HCT116 (cell line): ENCODE measurements around the gene RASL10A. TPM values are rescaled to one million over a fixed set of nuclear protein-coding genes. Genes with fewer than 3 reads are reported as not detected.

Source experiments
- ATAC-seq: fragments of 200-7000 bp; cut with Tn5 transposase; 2 replicates; pipeline ENCODE4 v1.9.1; 2020; ENCODE audit warnings: mild to moderate bottlenecking, moderate library complexity
- BruUV-seq: library from RNA; stranded (reverse); fragments of 400-500 nt; replicated peaks from 2 replicates; lab custom pipeline; 2021; lab: Mats Ljungman, UMichigan
- CTCF ChIA-PET: fragments of 300-600 bp; sonication (Branson Sonifier 250); formaldehyde crosslinking; loops from one replicate; lab custom pipeline; 2021; ENCODE audit warnings: antibody characterized with exemption; lab: Charles Lee
- POLR2A ChIA-PET: fragments of 300-600, 350-600 bp; sonication (Branson Sonifier 250); formaldehyde crosslinking; loops from one replicate; lab custom pipeline; 2021; ENCODE audit warnings: antibody characterized with exemption; lab: Charles Lee
- RAD21 ChIA-PET, 2 experiments: fragments of 300-600 bp; sonication (Branson Sonifier 250); formaldehyde crosslinking; loops; one replicate each; lab custom pipeline; 2023; ENCODE audit warnings: low total read pairs in 2 of 2; ENCODE audit not compliant: uncharacterized antibody in 2 of 2, unreplicated experiment in 2 of 2, low non-redundant PET in 1 of 2; lab: Charles Lee
- DNase-seq: peaks from one replicate; pipeline ENCODE4 v3.0.0-alpha.2; 2010; ENCODE audit warnings: low read depth, low spot score
- H2AFZ ChIP-seq: fragments of 200-600 bp; shearing (Covaris generic), sonication (generic); 2 replicates; pipeline ENCODE4 v1.6.1; 2017; ENCODE audit warnings: low read depth, mixed run types, mixed read lengths, antibody characterized with exemption, low read length; ENCODE audit not compliant: poor library complexity, severe bottlenecking
- H3K27ac ChIP-seq: 2 replicates; pipeline ENCODE4 v1.5.1; 2012; ENCODE audit warnings: low read depth, low read length
- H3K27me3 ChIP-seq: fragments of 200-600 bp; sonication (generic); 2 replicates; pipeline ENCODE4 v1.6.1; 2016; ENCODE audit warnings: mixed run types, low read length, mixed read lengths; ENCODE audit not compliant: insufficient read depth
- H3K36me3 ChIP-seq, 2 experiments: fragments of 200-500 bp in 1 of 2; fragments of 200-600 bp in 1 of 2; sonication (Bioruptor generic) in 1 of 2; sonication (generic) in 1 of 2; 2 replicates each; pipeline versions ENCODE4 v1.5.1 to v1.6.1; 2014 to 2016; ENCODE audit warnings: low read length in 2 of 2, inconsistent platforms in 1 of 2, mixed read lengths in 1 of 2, mixed run types in 1 of 2; ENCODE audit not compliant: insufficient read depth in 2 of 2, control insufficient read depth in 1 of 2
- H3K4me1 ChIP-seq, 2 experiments: fragments of 200-600 bp in 1 of 2; sonication (generic) in 1 of 2; 2 replicates each; pipeline versions ENCODE4 v1.5.1 to v1.6.1; 2012 to 2017; ENCODE audit warnings: low read length in 2 of 2, inconsistent platforms in 1 of 2, mild to moderate bottlenecking in 1 of 2, mixed read lengths in 1 of 2, mixed run types in 1 of 2, moderate library complexity in 1 of 2; ENCODE audit not compliant: insufficient read depth in 2 of 2, control insufficient read depth in 1 of 2
- H3K4me2 ChIP-seq: fragments of 200-600 bp; sonication (generic); 2 replicates; pipeline ENCODE4 v1.6.1; 2017; ENCODE audit warnings: mixed run types, low read length, mixed read lengths
- H3K4me3 ChIP-seq, 2 experiments: fragments of 200-600 bp in 1 of 2; sonication (generic) in 1 of 2; replicated peaks in 1 of 2; 2 replicates each; pipeline ENCODE4 v1.5.1; 2011 to 2016; ENCODE audit warnings: low read length in 2 of 2, control low read depth in 1 of 2, low read depth in 1 of 2, mild to moderate bottlenecking in 1 of 2, mixed read lengths in 1 of 2, mixed run types in 1 of 2
- H3K79me2 ChIP-seq: fragments of 200-600 bp; sonication (generic); 2 replicates; pipeline ENCODE4 v1.6.1; 2017; ENCODE audit warnings: mild to moderate bottlenecking, mixed run types, low read length, moderate library complexity, mixed read lengths; ENCODE audit not compliant: insufficient read depth
- H3K9ac ChIP-seq: fragments of 200-600 bp; sonication (generic); 2 replicates; pipeline ENCODE4 v1.6.1; 2016; ENCODE audit warnings: low read length, mixed read lengths
- H3K9me2 ChIP-seq: fragments of 200-600 bp; sonication (generic), shearing (Covaris generic); 2 replicates; pipeline ENCODE4 v1.6.1; 2017; ENCODE audit warnings: mixed run types, mild to moderate bottlenecking, moderate library complexity; ENCODE audit not compliant: insufficient read depth
- H3K9me3 ChIP-seq, 2 experiments: fragments of 200-500 bp in 1 of 2; fragments of 200-600 bp in 1 of 2; sonication (Bioruptor generic) in 1 of 2; sonication (generic) in 1 of 2; 2 replicates each; pipeline ENCODE4 v1.6.1; 2014 to 2017; ENCODE audit warnings: low read length in 2 of 2, mixed read lengths in 2 of 2, inconsistent platforms in 1 of 2, low read depth in 1 of 2, mild to moderate bottlenecking in 1 of 2, mixed run types in 1 of 2, moderate library complexity in 1 of 2; ENCODE audit not compliant: control insufficient read depth in 1 of 2, insufficient read depth in 1 of 2
- H4K20me1 ChIP-seq: fragments of 200-600 bp; sonication (generic), shearing (Covaris generic); 2 replicates; pipeline ENCODE4 v1.6.1; 2017; ENCODE audit warnings: mixed run types, mild to moderate bottlenecking, moderate library complexity; ENCODE audit not compliant: insufficient read depth
- EGR1 ChIP-seq: IDR thresholded peaks from 2 replicates; pipeline ENCODE4 v1.6.1; 2012; ENCODE audit warnings: low read depth
- ELF1 ChIP-seq: IDR thresholded peaks from 2 replicates; pipeline ENCODE4 v1.6.1; 2012; ENCODE audit warnings: low read depth, borderline replicate concordance
- EZH2phosphoT487 ChIP-seq: fragments of 200-600 bp; IDR thresholded peaks from 2 replicates; pipeline ENCODE4 v1.6.1; 2018; ENCODE audit warnings: antibody characterized with exemption, borderline replicate concordance
- FOSL1 ChIP-seq: IDR thresholded peaks from 2 replicates; pipeline ENCODE4 v1.6.1; 2012; ENCODE audit warnings: low read depth
- REST ChIP-seq: IDR thresholded peaks from 2 replicates; pipeline ENCODE4 v1.6.1; 2012; ENCODE audit warnings: low read depth
- SIN3A ChIP-seq: IDR thresholded peaks from 2 replicates; pipeline ENCODE4 v1.6.1; 2012; ENCODE audit warnings: low read depth
- SP1 ChIP-seq: IDR thresholded peaks from 2 replicates; pipeline ENCODE4 v1.6.1; 2012; ENCODE audit warnings: low read depth
- SRF ChIP-seq: IDR thresholded peaks from 2 replicates; pipeline ENCODE4 v1.6.1; 2012; ENCODE audit warnings: low read depth
- YY1 ChIP-seq: IDR thresholded peaks from 2 replicates; pipeline ENCODE4 v1.6.1; 2011; ENCODE audit warnings: low read length, low read depth, moderate library complexity, mild to moderate bottlenecking; ENCODE audit not compliant: insufficient replicate concordance; ENCODE audit errors: extremely low read depth
- intact Hi-C: fragments of 100-400 bp; cut with micrococcal nuclease; formaldehyde crosslinking; loops from 2 replicates; pipeline ENCODE4 v1.10.0; 2022
- total RNA-seq: library from RNA; stranded (reverse); gene quantifications from one replicate; pipeline ENCODE4 v1.2.1, GENCODE V29; 2021; ENCODE audit not compliant: unreplicated experiment
- TF ChIP-seq, protein P1 (sequence below): IDR thresholded peaks from 2 replicates; pipeline ENCODE4 v1.6.1; 2012
- TF ChIP-seq, protein P2 (sequence below), 3 experiments: fragments of 200-600 bp in 1 of 3; sonication (generic) in 1 of 3; IDR thresholded peaks in 2 of 3; conservative IDR thresholded peaks in 1 of 3; 2 replicates each; pipeline ENCODE4 v1.5.1; 2012 to 2017; ENCODE audit warnings: low read depth in 2 of 3, low read length in 2 of 3, antibody characterized with exemption in 1 of 3, borderline replicate concordance in 1 of 3, control low read depth in 1 of 3, mild to moderate bottlenecking in 1 of 3, mixed read lengths in 1 of 3, mixed run types in 1 of 3, moderate library complexity in 1 of 3; ENCODE audit not compliant: insufficient read depth in 1 of 3

The RASL10A gene
- total RNA-seq, 1 experiment from 2014 or later: 0.96 TPM

- H2AFZ ChIP-seq: no peak overlapping the region
- POLR2A ChIA-PET: no interaction called here
- ATAC-seq (no peak), DNase-seq (no peak)
- H3K4me3 ChIP-seq: no peak overlapping the region
- H3K9me3 ChIP-seq: no peaks in the 10 kb centered on the region
- H3K36me3 ChIP-seq: peaks cover 14 to 35% of the 10 kb centered on the region in 2 experiments; a peak in 3 of 4 replicates
- intact Hi-C loops: no loop called here
- H3K9ac ChIP-seq: no peak overlapping the region
- H3K9me2 ChIP-seq: no peaks in the 10 kb centered on the region
- no peaks in the 10 kb centered on the region for H3K27me3 ChIP-seq
- H3K4me2 ChIP-seq: no peak overlapping the region
- no peak overlapping the region for H3K27ac ChIP-seq
- no peaks in the 10 kb centered on the region for H3K79me2 ChIP-seq
- TF ChIP-seq EZH2phosphoT487 (no peak), FOSL1 (no peak)
- TF ChIP-seq, protein P1, sequence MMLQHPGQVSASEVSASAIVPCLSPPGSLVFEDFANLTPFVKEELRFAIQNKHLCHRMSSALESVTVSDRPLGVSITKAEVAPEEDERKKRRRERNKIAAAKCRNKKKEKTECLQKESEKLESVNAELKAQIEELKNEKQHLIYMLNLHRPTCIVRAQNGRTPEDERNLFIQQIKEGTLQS: no peak
- no peaks in the 10 kb centered on the region; the same call in 1 of the 2 replicates for H4K20me1 ChIP-seq
- no TSS peak for BruUV-seq
- peaks cover 24 to 28% of the 10 kb centered on the region in 2 experiments for H3K4me1 ChIP-seq
- CTCF ChIA-PET: no interaction called here
- RAD21 ChIA-PET: no interaction called here
These were observed 32.5 kb upstream of the RASL10A start for GRCh38 chr22:29348041-29348440.

DNA sequence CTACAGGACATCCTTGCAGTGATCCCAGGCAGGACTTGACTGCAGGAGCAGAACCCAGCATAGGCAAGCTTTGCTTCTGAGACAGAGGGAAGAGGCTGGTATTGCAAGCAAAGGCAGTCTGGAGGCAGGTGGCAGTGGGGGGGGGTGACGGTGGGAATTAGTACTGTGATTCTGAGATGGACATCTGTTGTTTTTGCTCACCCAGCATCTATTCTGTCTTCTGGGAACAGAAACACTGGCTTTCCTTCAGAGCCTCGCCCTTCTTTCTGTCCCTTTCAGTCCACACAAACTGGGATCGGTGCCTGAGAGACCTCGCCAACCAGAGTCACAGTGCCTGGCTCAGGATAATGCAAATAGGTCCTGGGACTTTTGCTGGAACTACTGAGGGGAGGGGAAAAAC lies 31.2 kb upstream of the RASL10A start:
- Histone ChIP-seq H4K20me1 (no peaks in the 10 kb centered on the region; the same call in 1 of the 2 replicates), H3K36me3 (peaks cover 11 to 29% of the 10 kb centered on the region in 2 experiments; a peak in 3 of 4 replicates), H3K4me3 (no peak overlapping the region), H3K9ac (no peak overlapping the region), H3K27me3 (no peaks in the 10 kb centered on the region), H3K4me1 (peaks cover 27 to 33% of the 10 kb centered on the region in 2 experiments), H3K79me2 (no peaks in the 10 kb centered on the region), H3K4me2 (no peak overlapping the region), H3K27ac (no peak overlapping the region), H2AFZ (no peak overlapping the region), H3K9me2 (no peaks in the 10 kb centered on the region), H3K9me3 (no peaks in the 10 kb centered on the region)
- CTCF ChIA-PET: no interaction called here
- RAD21 ChIA-PET: no interaction called here
- no peak for TF ChIP-seq YY1
- TF ChIP-seq EGR1: no peak
- TF ChIP-seq FOSL1: no peak
- TF ChIP-seq ELF1: no peak
- TF ChIP-seq SRF: no peak
- TF ChIP-seq SP1: no peak
- TF ChIP-seq, protein P2, sequence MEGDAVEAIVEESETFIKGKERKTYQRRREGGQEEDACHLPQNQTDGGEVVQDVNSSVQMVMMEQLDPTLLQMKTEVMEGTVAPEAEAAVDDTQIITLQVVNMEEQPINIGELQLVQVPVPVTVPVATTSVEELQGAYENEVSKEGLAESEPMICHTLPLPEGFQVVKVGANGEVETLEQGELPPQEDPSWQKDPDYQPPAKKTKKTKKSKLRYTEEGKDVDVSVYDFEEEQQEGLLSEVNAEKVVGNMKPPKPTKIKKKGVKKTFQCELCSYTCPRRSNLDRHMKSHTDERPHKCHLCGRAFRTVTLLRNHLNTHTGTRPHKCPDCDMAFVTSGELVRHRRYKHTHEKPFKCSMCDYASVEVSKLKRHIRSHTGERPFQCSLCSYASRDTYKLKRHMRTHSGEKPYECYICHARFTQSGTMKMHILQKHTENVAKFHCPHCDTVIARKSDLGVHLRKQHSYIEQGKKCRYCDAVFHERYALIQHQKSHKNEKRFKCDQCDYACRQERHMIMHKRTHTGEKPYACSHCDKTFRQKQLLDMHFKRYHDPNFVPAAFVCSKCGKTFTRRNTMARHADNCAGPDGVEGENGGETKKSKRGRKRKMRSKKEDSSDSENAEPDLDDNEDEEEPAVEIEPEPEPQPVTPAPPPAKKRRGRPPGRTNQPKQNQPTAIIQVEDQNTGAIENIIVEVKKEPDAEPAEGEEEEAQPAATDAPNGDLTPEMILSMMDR (IDR thresholded peaks at IDR 0.05 in 2 of 3, conservative IDR thresholded peaks at IDR 0.05 in 1 of 3; ENCODE audit: borderline replicate concordance in 1 of 3, insufficient read depth in 1 of 3, low read depth in 2 of 3, low read length in 2 of 3): no peak
- TF ChIP-seq REST: no peak
- TF ChIP-seq SIN3A: no peak
- POLR2A ChIA-PET: no interaction called here
- DNase-seq (no peak), ATAC-seq (no peak)
- intact Hi-C loops: no loop called here
- BruUV-seq: no TSS peak
